GM12878 (cell line): ENCODE data around the gene HAUS1. TPM values are rescaled to one million over a fixed set of nuclear protein-coding genes. Genes with fewer than 3 reads are reported as not detected.

ENCODE experiments used
- ATAC-seq: fragments of 200-7000 bp; cut with Tn5 transposase; 3 replicates; pipeline ENCODE4 v1.9.1; 2020; ENCODE audit warnings: mild to moderate bottlenecking, moderate library complexity
- BruUV-seq: library from RNA; stranded (reverse); fragments of 400-500 nt; replicated peaks from 2 replicates; lab custom pipeline; 2021; lab: Mats Ljungman, UMichigan
- CTCF ChIA-PET: fragments of 300-600 bp; sonication (Branson Sonifier 250); formaldehyde crosslinking; extraction: SDS; loops from one replicate; lab custom pipeline; 2021; ENCODE audit warnings: inconsistent platforms; lab: Yijun Ruan, JAX
- POLR2A ChIA-PET: fragments of 350-600 bp; formaldehyde crosslinking; extraction: SDS; loops from one replicate; lab custom pipeline; 2021; ENCODE audit warnings: inconsistent platforms; lab: Charles Lee
- RAD21 ChIA-PET: fragments of 300-600 bp; sonication (Branson Sonifier 250); formaldehyde crosslinking; loops from one replicate; lab custom pipeline; 2023; ENCODE audit warnings: antibody characterized with exemption; ENCODE audit not compliant: unreplicated experiment; lab: Charles Lee
- SMC1A ChIA-PET: fragments of 300-600 bp; sonication (Branson Sonifier 250); formaldehyde crosslinking; loops from one replicate; lab custom pipeline; 2023; ENCODE audit not compliant: unreplicated experiment, uncharacterized antibody; lab: Charles Lee
- DNase-seq: peaks from one replicate; pipeline ENCODE4 v3.0.0-alpha.2; 2011; ENCODE audit warnings: low read depth, low spot score
- FAIRE-seq: peaks from 3 replicates; lab custom pipeline; 2011; peaks lifted over from hg19 to GRCh38; lab: Jason Lieb, UNC
- H2AFZ ChIP-seq: 2 replicates; pipeline ENCODE4 v1.6.0; 2011; ENCODE audit warnings: low read depth, low read length, control low read depth; ENCODE audit not compliant: control insufficient read depth
- H3K27ac ChIP-seq: 2 replicates; pipeline ENCODE4 v1.5.1; 2011; ENCODE audit warnings: control low read depth; ENCODE audit not compliant: control insufficient read depth, insufficient read depth
- H3K27me3 ChIP-seq, 2 experiments: replicated peaks in 1 of 2; 2 replicates each; pipeline versions ENCODE4 v1.6.0 to v1.6.1; 2011; ENCODE audit warnings: low read length in 1 of 2; ENCODE audit not compliant: control insufficient read depth in 2 of 2, insufficient read depth in 2 of 2
- H3K36me3 ChIP-seq, 2 experiments: 2 replicates each; pipeline ENCODE4 v1.5.1; 2011; ENCODE audit warnings: low read length in 1 of 2; ENCODE audit not compliant: control insufficient read depth in 2 of 2, insufficient read depth in 2 of 2
- H3K4me1 ChIP-seq: 2 replicates; pipeline ENCODE4 v1.6.1; 2011; ENCODE audit warnings: mild to moderate bottlenecking, low read length, moderate library complexity, mixed read lengths; ENCODE audit not compliant: control insufficient read depth, insufficient read depth
- H3K4me2 ChIP-seq: 2 replicates; pipeline ENCODE4 v1.6.0; 2011; ENCODE audit warnings: control low read depth; ENCODE audit not compliant: control insufficient read depth, insufficient read depth
- H3K4me3 ChIP-seq: fragments of 200-600 bp; sonication (generic); 2 replicates; pipeline ENCODE4 v1.5.1; 2016
- H3K79me2 ChIP-seq: 2 replicates; pipeline ENCODE4 v1.6.0; 2011; ENCODE audit warnings: low read length; ENCODE audit not compliant: control insufficient read depth, insufficient read depth
- H3K9ac ChIP-seq: 2 replicates; pipeline ENCODE4 v1.8.0; 2011; ENCODE audit warnings: low read length, control low read depth, mixed read lengths; ENCODE audit not compliant: control insufficient read depth, insufficient read depth
- H3K9me3 ChIP-seq: replicated peaks from 3 replicates; pipeline ENCODE4 v1.5.1; 2011; ENCODE audit warnings: mild to moderate bottlenecking, low read length; ENCODE audit not compliant: control insufficient read depth, insufficient read depth
- H4K20me1 ChIP-seq: 2 replicates; pipeline ENCODE4 v1.6.0; 2011; ENCODE audit not compliant: control insufficient read depth, insufficient read depth
- ATF7 ChIP-seq: fragments of 450-650 bp; IDR thresholded peaks from 2 replicates; pipeline ENCODE4 v1.6.1; 2016; ENCODE audit warnings: low read depth, mild to moderate bottlenecking
- EED ChIP-seq: sonication (generic); IDR thresholded peaks from 2 replicates; pipeline ENCODE4 v1.6.1; 2016; ENCODE audit warnings: antibody characterized with exemption, low read depth
- ELK1 ChIP-seq: IDR thresholded peaks from 2 replicates; pipeline ENCODE4 v1.6.1; 2012; ENCODE audit warnings: low read depth, low read length, improper control_type of control experiment
- EP300 ChIP-seq, 2 experiments: fragments of 150-350 bp in 1 of 2; IDR thresholded peaks; 2 replicates each; pipeline ENCODE4 v1.6.1; 2011 to 2012; ENCODE audit warnings: low read depth in 2 of 2, low read length in 2 of 2, borderline replicate concordance in 1 of 2, improper control_type of control experiment in 1 of 2, inconsistent platforms in 1 of 2; ENCODE audit not compliant: control insufficient read depth in 1 of 2
- EZH2 ChIP-seq: IDR thresholded peaks from 2 replicates; pipeline ENCODE4 v1.6.1; 2012; ENCODE audit warnings: low read depth, mild to moderate bottlenecking, control low read depth, inconsistent platforms, low read length, borderline replicate concordance; ENCODE audit not compliant: control insufficient read depth
- FOXK2 ChIP-seq: fragments of 450-650 bp; IDR thresholded peaks from 2 replicates; pipeline ENCODE4 v1.6.1; 2017; ENCODE audit warnings: mild to moderate bottlenecking, moderate library complexity
- GABPA ChIP-seq: IDR thresholded peaks from 2 replicates; pipeline ENCODE4 v1.6.1; 2014; ENCODE audit warnings: antibody characterized with exemption, low read depth, mild to moderate bottlenecking, inconsistent platforms
- PAX8 ChIP-seq: fragments of 450-650 bp; IDR thresholded peaks from 2 replicates; pipeline ENCODE4 v1.6.1; 2017; ENCODE audit warnings: mild to moderate bottlenecking, moderate library complexity
- POLR2A ChIP-seq: IDR thresholded peaks from 2 replicates; pipeline ENCODE4 v1.6.1; 2011; ENCODE audit warnings: low read depth, mild to moderate bottlenecking, low read length
- PRDM15 ChIP-seq: fragments of 450-650 bp; formaldehyde crosslinking; IDR thresholded peaks from 2 replicates; pipeline ENCODE4 v1.4.0; 2020; ENCODE audit warnings: mild to moderate bottlenecking, moderate library complexity
- SREBF2 ChIP-seq: IDR thresholded peaks from 2 replicates; pipeline ENCODE4 v1.6.1; 2012; ENCODE audit warnings: mild to moderate bottlenecking, low read length
- STAT1 ChIP-seq: fragments of 450-650 bp; conservative IDR thresholded peaks from 2 replicates; pipeline ENCODE4 v1.6.1; 2014; ENCODE audit warnings: antibody characterized with exemption, mild to moderate bottlenecking
- ZNF207 ChIP-seq: fragments of 450-650 bp; IDR thresholded peaks from 2 replicates; pipeline ENCODE4 v1.6.1; 2014; ENCODE audit warnings: antibody characterized with exemption, mild to moderate bottlenecking, borderline replicate concordance
- ZNF622 ChIP-seq: fragments of 450-650 bp; IDR thresholded peaks from 2 replicates; pipeline ENCODE4 v1.6.1; 2017; ENCODE audit warnings: mild to moderate bottlenecking, inconsistent platforms
- WGBS: methylation state at CpG from one replicate; pipeline ENCODE4 v1.1.6; 2016; ENCODE audit warnings: low lambda C conversion rate; ENCODE audit not compliant: insufficient replicate concordance, insufficient coverage; ENCODE audit errors: missing lambda C conversion rate; 5-methylcytosine and 5-hydroxymethylcytosine counted together
- in situ Hi-C: fragments of 300-500 bp; cut with MboI; formaldehyde crosslinking; loops from 9 replicates; pipeline ENCODE4 v1.14.3; 2018; ENCODE audit warnings: mixed read lengths
- intact Hi-C: fragments of 100-400 bp; cut with micrococcal nuclease; formaldehyde crosslinking; loops from one replicate; pipeline ENCODE4 v1.14.2; 2022; ENCODE audit not compliant: unreplicated experiment
- polyA plus RNA-seq, 11 experiments: library from polyadenylated mRNA; depleted of rRNA in 4 of 11; unstranded in 6 of 11; stranded (reverse) in 5 of 11; fragments of >200 nt; fragmentation: Nextera tagmentation in 4 of 11; fragmentation: Illumina TruSeq in 1 of 11; extraction: Ambion mirVana in 4 of 11; extraction: Trizol in 1 of 11; gene quantifications; 1 replicate in 1 of 11; 2 replicates in 10 of 11; pipeline versions ENCODE4 v1.2.1 to v1.2.3, GENCODE V29; 2011 to 2016; ENCODE audit warnings: inconsistent platforms in 2 of 11, missing spikeins in 2 of 11, low read depth in 1 of 11
- total RNA-seq, 4 experiments: library from RNA; depleted of rRNA in 3 of 4; stranded (reverse); fragments of >200 nt in 3 of 4; fragmentation: Illumina TruSeq in 1 of 4; extraction: Trizol in 1 of 4; gene quantifications; 2 replicates each; pipeline versions ENCODE4 v1.2.1 to v1.2.3, GENCODE V29; 2013 to 2021
- TF ChIP-seq, protein P1 (sequence below): IDR thresholded peaks from 2 replicates; pipeline ENCODE4 v1.6.1; 2012; ENCODE audit warnings: improper control_type of control experiment, low read depth, low read length; ENCODE audit not compliant: insufficient replicate concordance

HAUS1 gene
- total and polyA plus RNA-seq, 10 of the 15 experiments (the other 5 are each of a cell fraction or from before 2014, with no cell fraction given), result 41.2 to 182 (median 91.9) TPM

- FAIRE-seq, result no peak
- Histone ChIP-seq H3K27me3 (no peaks in the 10 kb centered on the region), H2AFZ (no peak overlapping the region), H3K4me3 (no peak overlapping the region), H4K20me1 (no peaks in the 10 kb centered on the region), H3K4me2 (no peak overlapping the region), H3K36me3 (no peaks in the 10 kb centered on the region), H3K79me2 (no peaks in the 10 kb centered on the region), H3K9ac (no peak overlapping the region), H3K27ac (no peak overlapping the region), H3K9me3 (no peaks in the 10 kb centered on the region), H3K4me1 (peaks cover 2% of the 10 kb centered on the region)
- ChIA-PET RAD21 (interaction anchor here (0.9 kb wide), 1 partner anchor 12 kb away, joined by 3 read pairs; no protein-coding TSS in a partner anchor), SMC1A (interaction anchor here (0.6 to 2.4 kb wide), 4 partner anchors 12 to 138 kb away, joined by 3 to 8 read pairs (median 4); no protein-coding TSS in a partner anchor), CTCF (interaction anchor here (2.5 kb wide), 1 partner anchor 12 kb away, joined by 14 read pairs; no protein-coding TSS in a partner anchor), POLR2A (interaction anchor here (1.0 kb wide), 1 partner anchor 66 kb away, joined by 3 read pairs; no protein-coding TSS in a partner anchor)
- BruUV-seq, result no TSS peak
- ATAC-seq, result no peak; the same call in 2 of the 3 replicates
- no peak for DNase-seq
- intact Hi-C loops, result no loop called here
- WGBS, result 77% methylated on average over 3 of the region's 3 CpGs
- in situ Hi-C loops, result no loop called here
- TF ChIP-seq ZNF622 (no peak), ATF7 (no peak), FOXK2 (no peak), EED (no peak), POLR2A (no peak), EZH2 (no peak), GABPA (no peak), ZNF207 (no peak), STAT1 (no peak), PAX8 (no peak), ELK1 (no peak), SREBF2 (no peak), EP300 (IDR thresholded peaks at IDR 0.05; ENCODE audit: borderline replicate concordance in 1 of 2, control insufficient read depth in 1 of 2, low read depth in 2 of 2, low read length in 2 of 2) (no peak), PRDM15 (CRISPR knock-in tag) (no peak)
- TF ChIP-seq, protein P1, sequence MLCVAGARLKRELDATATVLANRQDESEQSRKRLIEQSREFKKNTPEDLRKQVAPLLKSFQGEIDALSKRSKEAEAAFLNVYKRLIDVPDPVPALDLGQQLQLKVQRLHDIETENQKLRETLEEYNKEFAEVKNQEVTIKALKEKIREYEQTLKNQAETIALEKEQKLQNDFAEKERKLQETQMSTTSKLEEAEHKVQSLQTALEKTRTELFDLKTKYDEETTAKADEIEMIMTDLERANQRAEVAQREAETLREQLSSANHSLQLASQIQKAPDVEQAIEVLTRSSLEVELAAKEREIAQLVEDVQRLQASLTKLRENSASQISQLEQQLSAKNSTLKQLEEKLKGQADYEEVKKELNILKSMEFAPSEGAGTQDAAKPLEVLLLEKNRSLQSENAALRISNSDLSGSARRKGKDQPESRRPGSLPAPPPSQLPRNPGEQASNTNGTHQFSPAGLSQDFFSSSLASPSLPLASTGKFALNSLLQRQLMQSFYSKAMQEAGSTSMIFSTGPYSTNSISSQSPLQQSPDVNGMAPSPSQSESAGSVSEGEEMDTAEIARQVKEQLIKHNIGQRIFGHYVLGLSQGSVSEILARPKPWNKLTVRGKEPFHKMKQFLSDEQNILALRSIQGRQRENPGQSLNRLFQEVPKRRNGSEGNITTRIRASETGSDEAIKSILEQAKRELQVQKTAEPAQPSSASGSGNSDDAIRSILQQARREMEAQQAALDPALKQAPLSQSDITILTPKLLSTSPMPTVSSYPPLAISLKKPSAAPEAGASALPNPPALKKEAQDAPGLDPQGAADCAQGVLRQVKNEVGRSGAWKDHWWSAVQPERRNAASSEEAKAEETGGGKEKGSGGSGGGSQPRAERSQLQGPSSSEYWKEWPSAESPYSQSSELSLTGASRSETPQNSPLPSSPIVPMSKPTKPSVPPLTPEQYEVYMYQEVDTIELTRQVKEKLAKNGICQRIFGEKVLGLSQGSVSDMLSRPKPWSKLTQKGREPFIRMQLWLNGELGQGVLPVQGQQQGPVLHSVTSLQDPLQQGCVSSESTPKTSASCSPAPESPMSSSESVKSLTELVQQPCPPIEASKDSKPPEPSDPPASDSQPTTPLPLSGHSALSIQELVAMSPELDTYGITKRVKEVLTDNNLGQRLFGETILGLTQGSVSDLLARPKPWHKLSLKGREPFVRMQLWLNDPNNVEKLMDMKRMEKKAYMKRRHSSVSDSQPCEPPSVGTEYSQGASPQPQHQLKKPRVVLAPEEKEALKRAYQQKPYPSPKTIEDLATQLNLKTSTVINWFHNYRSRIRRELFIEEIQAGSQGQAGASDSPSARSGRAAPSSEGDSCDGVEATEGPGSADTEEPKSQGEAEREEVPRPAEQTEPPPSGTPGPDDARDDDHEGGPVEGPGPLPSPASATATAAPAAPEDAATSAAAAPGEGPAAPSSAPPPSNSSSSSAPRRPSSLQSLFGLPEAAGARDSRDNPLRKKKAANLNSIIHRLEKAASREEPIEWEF, result no peak
These were observed 42.8 kb upstream of the HAUS1 start for GRCh38 chr18:46061387-46061786.
